ENCODE measurements around the gene CAVIN1.

Gene CAVIN1

DNA sequence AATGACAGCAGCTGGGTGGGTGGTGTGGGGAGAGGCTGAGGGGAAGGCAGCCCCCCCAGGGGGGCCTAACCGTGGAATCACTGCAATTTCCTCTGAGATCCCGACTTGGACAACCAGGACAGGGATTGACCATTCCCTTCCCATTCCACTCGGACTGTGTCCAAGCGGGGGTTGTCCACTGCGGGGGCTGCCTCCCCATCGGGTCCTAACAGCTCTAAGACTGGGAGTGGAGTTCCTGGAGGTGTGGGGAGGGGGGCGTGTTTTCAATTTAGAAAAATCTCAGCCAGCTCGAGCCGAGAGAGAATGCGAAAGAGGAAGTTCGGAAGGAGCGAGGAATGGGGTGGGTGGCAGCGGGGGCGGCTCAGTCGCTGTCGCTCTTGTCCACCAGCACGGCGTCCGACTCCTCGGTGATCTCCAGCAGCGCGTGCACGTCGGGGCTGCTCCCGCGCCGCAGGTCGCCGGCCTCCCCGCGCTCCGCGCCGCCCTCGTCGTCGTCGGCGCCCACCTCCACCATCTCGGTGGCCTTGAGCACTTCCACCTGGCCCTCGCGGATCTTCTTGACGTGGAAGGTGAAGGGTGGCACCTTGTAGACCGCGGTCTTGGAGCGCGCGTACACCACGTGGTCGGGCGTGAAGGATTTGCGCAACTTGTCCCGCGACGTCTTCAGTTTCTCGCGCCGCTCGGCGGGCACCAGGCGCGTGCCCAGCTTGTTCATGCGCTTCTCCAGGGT lies 18.6 kb downstream of the CAVIN1 start:
- no peak for TF ChIP-seq GLIS1 (tag by site-specific recombination; IDR thresholded peaks at IDR 0.05)
- no peak for TF ChIP-seq ZNF138 (tag by site-specific recombination; IDR thresholded peaks at IDR 0.05; ENCODE audit: borderline replicate concordance)
- TF ChIP-seq ZNF521 (tag by site-specific recombination; IDR thresholded peaks at IDR 0.05): no peak
- TF ChIP-seq, protein P1, sequence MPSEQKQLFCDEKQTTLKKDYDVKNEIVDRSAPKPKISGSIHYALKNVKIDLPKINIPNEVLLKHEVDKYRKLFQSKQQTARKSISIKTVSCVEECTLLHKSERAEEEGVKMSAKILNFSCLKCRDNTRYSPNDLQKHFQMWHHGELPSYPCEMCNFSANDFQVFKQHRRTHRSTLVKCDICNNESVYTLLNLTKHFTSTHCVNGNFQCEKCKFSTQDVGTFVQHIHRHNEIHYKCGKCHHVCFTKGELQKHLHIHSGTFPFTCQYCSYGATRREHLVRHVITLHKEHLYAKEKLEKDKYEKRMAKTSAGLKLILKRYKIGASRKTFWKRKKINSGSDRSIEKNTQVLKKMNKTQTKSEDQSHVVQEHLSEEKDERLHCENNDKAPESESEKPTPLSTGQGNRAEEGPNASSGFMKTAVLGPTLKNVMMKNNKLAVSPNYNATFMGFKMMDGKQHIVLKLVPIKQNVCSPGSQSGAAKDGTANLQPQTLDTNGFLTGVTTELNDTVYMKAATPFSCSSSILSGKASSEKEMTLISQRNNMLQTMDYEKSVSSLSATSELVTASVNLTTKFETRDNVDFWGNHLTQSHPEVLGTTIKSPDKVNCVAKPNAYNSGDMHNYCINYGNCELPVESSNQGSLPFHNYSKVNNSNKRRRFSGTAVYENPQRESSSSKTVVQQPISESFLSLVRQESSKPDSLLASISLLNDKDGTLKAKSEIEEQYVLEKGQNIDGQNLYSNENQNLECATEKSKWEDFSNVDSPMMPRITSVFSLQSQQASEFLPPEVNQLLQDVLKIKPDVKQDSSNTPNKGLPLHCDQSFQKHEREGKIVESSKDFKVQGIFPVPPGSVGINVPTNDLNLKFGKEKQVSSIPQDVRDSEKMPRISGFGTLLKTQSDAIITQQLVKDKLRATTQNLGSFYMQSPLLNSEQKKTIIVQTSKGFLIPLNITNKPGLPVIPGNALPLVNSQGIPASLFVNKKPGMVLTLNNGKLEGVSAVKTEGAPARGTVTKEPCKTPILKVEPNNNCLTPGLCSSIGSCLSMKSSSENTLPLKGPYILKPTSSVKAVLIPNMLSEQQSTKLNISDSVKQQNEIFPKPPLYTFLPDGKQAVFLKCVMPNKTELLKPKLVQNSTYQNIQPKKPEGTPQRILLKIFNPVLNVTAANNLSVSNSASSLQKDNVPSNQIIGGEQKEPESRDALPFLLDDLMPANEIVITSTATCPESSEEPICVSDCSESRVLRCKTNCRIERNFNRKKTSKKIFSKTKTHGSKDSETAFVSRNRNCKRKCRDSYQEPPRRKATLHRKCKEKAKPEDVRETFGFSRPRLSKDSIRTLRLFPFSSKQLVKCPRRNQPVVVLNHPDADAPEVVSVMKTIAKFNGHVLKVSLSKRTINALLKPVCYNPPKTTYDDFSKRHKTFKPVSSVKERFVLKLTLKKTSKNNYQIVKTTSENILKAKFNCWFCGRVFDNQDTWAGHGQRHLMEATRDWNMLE (tag by site-specific recombination; conservative IDR thresholded peaks at IDR 0.05; ENCODE audit: low read depth): no peak
- TF ChIP-seq ZNF544 (tag by site-specific recombination; IDR thresholded peaks at IDR 0.05): no peak
- TF ChIP-seq ZNF248 (tag by site-specific recombination; IDR thresholded peaks at IDR 0.05): no peak
- TF ChIP-seq KLF8 (tag by site-specific recombination; IDR thresholded peaks at IDR 0.05): no peak
- TF ChIP-seq, protein P2, sequence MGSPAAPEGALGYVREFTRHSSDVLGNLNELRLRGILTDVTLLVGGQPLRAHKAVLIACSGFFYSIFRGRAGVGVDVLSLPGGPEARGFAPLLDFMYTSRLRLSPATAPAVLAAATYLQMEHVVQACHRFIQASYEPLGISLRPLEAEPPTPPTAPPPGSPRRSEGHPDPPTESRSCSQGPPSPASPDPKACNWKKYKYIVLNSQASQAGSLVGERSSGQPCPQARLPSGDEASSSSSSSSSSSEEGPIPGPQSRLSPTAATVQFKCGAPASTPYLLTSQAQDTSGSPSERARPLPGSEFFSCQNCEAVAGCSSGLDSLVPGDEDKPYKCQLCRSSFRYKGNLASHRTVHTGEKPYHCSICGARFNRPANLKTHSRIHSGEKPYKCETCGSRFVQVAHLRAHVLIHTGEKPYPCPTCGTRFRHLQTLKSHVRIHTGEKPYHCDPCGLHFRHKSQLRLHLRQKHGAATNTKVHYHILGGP (tag by site-specific recombination; IDR thresholded peaks at IDR 0.05): no peak
- TF ChIP-seq, protein P3, sequence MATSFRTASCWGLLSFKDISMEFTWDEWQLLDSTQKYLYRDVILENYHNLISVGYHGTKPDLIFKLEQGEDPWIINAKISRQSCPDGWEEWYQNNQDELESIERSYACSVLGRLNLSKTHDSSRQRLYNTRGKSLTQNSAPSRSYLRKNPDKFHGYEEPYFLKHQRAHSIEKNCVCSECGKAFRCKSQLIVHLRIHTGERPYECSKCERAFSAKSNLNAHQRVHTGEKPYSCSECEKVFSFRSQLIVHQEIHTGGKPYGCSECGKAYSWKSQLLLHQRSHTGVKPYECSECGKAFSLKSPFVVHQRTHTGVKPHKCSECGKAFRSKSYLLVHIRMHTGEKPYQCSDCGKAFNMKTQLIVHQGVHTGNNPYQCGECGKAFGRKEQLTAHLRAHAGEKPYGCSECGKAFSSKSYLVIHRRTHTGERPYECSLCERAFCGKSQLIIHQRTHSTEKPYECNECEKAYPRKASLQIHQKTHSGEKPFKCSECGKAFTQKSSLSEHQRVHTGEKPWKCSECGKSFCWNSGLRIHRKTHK (tag by site-specific recombination; IDR thresholded peaks at IDR 0.05): no peak
- TF ChIP-seq, protein P4, sequence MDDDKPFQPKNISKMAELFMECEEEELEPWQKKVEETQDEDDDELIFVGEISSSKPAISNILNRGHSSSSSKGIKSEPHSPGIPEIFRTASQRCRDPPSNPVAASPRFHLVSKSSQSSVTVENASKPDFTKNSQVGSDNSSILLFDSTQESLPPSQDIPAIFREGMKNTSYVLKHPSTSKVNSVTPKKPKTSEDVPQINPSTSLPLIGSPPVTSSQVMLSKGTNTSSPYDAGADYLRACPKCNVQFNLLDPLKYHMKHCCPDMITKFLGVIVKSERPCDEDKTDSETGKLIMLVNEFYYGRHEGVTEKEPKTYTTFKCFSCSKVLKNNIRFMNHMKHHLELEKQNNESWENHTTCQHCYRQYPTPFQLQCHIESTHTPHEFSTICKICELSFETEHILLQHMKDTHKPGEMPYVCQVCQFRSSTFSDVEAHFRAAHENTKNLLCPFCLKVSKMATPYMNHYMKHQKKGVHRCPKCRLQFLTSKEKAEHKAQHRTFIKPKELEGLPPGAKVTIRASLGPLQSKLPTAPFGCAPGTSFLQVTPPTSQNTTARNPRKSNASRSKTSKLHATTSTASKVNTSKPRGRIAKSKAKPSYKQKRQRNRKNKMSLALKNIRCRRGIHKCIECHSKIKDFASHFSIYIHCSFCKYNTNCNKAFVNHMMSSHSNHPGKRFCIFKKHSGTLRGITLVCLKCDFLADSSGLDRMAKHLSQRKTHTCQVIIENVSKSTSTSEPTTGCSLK (tag by site-specific recombination; IDR thresholded peaks at IDR 0.05): no peak
- no peak for TF ChIP-seq ZFP41 (tag by site-specific recombination; IDR thresholded peaks at IDR 0.05; ENCODE audit: borderline replicate concordance)
- TF ChIP-seq SCRT1 (tag by site-specific recombination; IDR thresholded peaks at IDR 0.05; ENCODE audit: borderline replicate concordance): no peak
- TF ChIP-seq ZNF585B (tag by site-specific recombination; IDR thresholded peaks at IDR 0.05): no peak
- no peak for TF ChIP-seq RBAK (tag by site-specific recombination; IDR thresholded peaks at IDR 0.05)
- no peak for TF ChIP-seq SP2 (tag by site-specific recombination; IDR thresholded peaks at IDR 0.05)
- TF ChIP-seq ZNF660 (tag by site-specific recombination; IDR thresholded peaks at IDR 0.05): no peak
- ChIA-PET CTCF (interaction anchor here (1.0 to 13.6 kb wide), 8 partner anchors 7 to 122 kb away, joined by 3 to 378 read pairs (median 20); partner anchors contain the start of genes CAVIN1 and STAT3), POLR2A (interaction anchor here (0.6 to 2.8 kb wide), 3 partner anchors 18 to 476 kb away, joined by 3 to 10 read pairs (median 7); partner anchors contain the start of gene CAVIN1)
- no peaks in the 10 kb centered on the region for H3K9me3 ChIP-seq (ENCODE audit: control insufficient read depth, insufficient read depth, low read depth, low read length)
- no peaks in the 10 kb centered on the region for H3K4me1 ChIP-seq (ENCODE audit: control insufficient read depth, insufficient read depth, low read length)
- H3K4me3 ChIP-seq (ENCODE audit: low read depth, low read length): no peak overlapping the region
- H3K27ac ChIP-seq (ENCODE audit: extremely low read depth, low read depth, low read length): no peak overlapping the region
- H3K36me3 ChIP-seq (ENCODE audit: control insufficient read depth in 2 of 2, insufficient read depth in 1 of 2, low read length in 2 of 2): peaks cover 3 to 7% of the 10 kb centered on the region in 2 experiments; a peak in 1 of 3 replicates

Measured in HEK293 (cell line).